ENCODE measurements around the gene CCDC51. TPM values are rescaled to one million over a fixed set of nuclear protein-coding genes. Genes with fewer than 3 reads are reported as not detected.
A peak's percentile ranks its signal among the peaks of the same experiment; 100 is the strongest.

Gene CCDC51
- total RNA-seq, 1 experiment from 2014 or later: 29.3 TPM

DNA sequence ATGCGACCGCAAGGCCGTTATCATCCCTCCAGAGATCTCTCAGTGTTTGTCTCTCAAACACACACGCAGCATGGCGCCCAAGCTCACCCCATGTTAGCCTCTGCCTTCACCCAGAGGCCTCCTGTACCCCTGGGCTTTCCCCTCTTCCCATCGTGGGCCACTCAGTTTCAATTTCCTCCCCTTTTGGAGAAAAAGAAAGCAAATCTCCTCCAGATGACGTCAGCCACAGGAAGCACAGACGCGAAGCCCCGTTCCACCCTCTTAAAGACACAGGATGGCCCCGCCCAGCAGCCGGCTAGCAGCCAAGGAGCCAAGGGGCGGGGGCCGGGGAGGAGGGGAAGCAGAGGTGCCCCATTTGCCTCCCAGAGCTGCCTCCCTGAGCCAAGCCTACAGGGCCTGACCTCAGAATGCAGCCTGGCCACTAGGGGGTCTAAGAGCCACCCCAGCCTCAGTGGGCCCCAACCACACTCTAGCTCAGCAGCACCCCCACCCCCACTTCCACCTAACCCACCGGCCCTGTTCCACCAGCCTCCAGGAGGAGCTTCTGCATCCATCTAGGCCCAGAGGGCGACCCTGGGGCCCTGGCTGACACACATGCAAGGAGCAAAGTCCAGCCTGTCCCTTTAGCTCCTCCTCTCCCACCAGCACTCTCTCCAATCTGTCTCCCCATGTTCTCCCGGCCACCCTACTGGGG is 33.2 kb upstream of the CCDC51 start:
- H3K4me1 ChIP-seq (ENCODE audit: control insufficient read depth in 1 of 2, insufficient read depth in 2 of 2, low read length in 2 of 2): peaks cover 20 to 32% of the 10 kb centered on the region in 2 experiments; a peak in 3 of 4 replicates
- peak overlapping the region; percentile 65 to 91 for H3K4me3 ChIP-seq (replicated peaks in 1 of 2; ENCODE audit: low read depth in 1 of 2, low read length in 2 of 2)
- H3K36me3 ChIP-seq (ENCODE audit: control insufficient read depth in 1 of 2, insufficient read depth in 2 of 2, low read length in 2 of 2): no peaks in the 10 kb centered on the region
- H3K79me2 ChIP-seq (ENCODE audit: insufficient read depth, low read length): peaks cover 39% of the 10 kb centered on the region
- no peaks in the 10 kb centered on the region for H4K20me1 ChIP-seq (ENCODE audit: insufficient read depth)
- peak overlapping the region; percentile 19 for H2AFZ ChIP-seq (ENCODE audit: low read depth, low read length, poor library complexity, severe bottlenecking)
- H3K27ac ChIP-seq (ENCODE audit: low read depth, low read length): peak overlapping the region; percentile 73
- CTCF ChIA-PET: interaction anchor here (0.6 to 2.2 kb wide), 11 partner anchors 8 to 162 kb away, joined by 3 to 7 read pairs (median 4); partner anchors contain the start of genes PFKFB4 and SLC26A6
- peak overlapping the region; percentile 79 for H3K4me2 ChIP-seq (ENCODE audit: low read length)
- no peaks in the 10 kb centered on the region for H3K27me3 ChIP-seq (ENCODE audit: insufficient read depth, low read length)
- RAD21 ChIA-PET (ENCODE audit: low non-redundant PET in 1 of 2, low total read pairs in 2 of 2, uncharacterized antibody in 2 of 2, unreplicated experiment in 2 of 2): interaction anchor here in 1 of 2 experiments (1.0 to 1.1 kb wide), 2 partner anchors 32 to 84 kb away, joined by 3 read pairs; partner anchors contain the start of gene PFKFB4
- peak; percentile 77 for DNase-seq (ENCODE audit: low read depth, low spot score)
- POLR2A ChIA-PET: interaction anchor here (0.9 to 1.8 kb wide), 5 partner anchors 15 to 88 kb away, joined by 3 to 10 read pairs (median 4); partner anchors contain the start of genes ATRIP and PFKFB4
- no peaks in the 10 kb centered on the region for H3K9me3 ChIP-seq (ENCODE audit: control insufficient read depth in 1 of 2, insufficient read depth in 1 of 2, low read depth in 1 of 2, low read length in 2 of 2)
- ATAC-seq: peak; percentile 89
- intact Hi-C loops (cut with micrococcal nuclease): loop anchor here (2.0 kb wide), 2 partner anchors 34 to 76 kb away; no protein-coding TSS in a partner anchor
- TF ChIP-seq ZFX (IDR thresholded peaks at IDR 0.05) (peak; percentile 32; the same call in 1 of the 2 replicates), ZBTB33 (IDR thresholded peaks at IDR 0.05; ENCODE audit: extremely low read depth, insufficient replicate concordance, low read length) (no peak), POLR2AphosphoS5 (IDR thresholded peaks at IDR 0.05; ENCODE audit: low read depth, low read length) (peak; percentile 71), TCF7L2 (IDR thresholded peaks at IDR 0.05; ENCODE audit: borderline replicate concordance, extremely low read depth, insufficient read depth, insufficient read length) (no peak), SP1 (IDR thresholded peaks at IDR 0.05; ENCODE audit: low read depth) (no peak), JUND (IDR thresholded peaks at IDR 0.05) (no peak), SIN3A (IDR thresholded peaks at IDR 0.05; ENCODE audit: low read depth) (no peak), YY1 (IDR thresholded peaks at IDR 0.05; ENCODE audit: extremely low read depth, insufficient replicate concordance, low read depth, low read length) (peak; percentile 43), POLR2A (IDR thresholded peaks at IDR 0.05; ENCODE audit: borderline replicate concordance, extremely low read depth, insufficient read depth, insufficient read length) (peak; percentile 71), CTCF (IDR thresholded peaks at IDR 0.05 in 2 of 3, conservative IDR thresholded peaks at IDR 0.05 in 1 of 3; ENCODE audit: borderline replicate concordance in 1 of 3, insufficient read depth in 1 of 3, low read depth in 2 of 3, low read length in 2 of 3) (peak in 2 of 3 experiments; percentile 32 to 54; a peak in 2 of 6 replicates), EGR1 (IDR thresholded peaks at IDR 0.05; ENCODE audit: low read depth) (no peak), ELF1 (IDR thresholded peaks at IDR 0.05; ENCODE audit: borderline replicate concordance, low read depth) (no peak), FOSL1 (IDR thresholded peaks at IDR 0.05; ENCODE audit: low read depth) (no peak)
- TF ChIP-seq, protein P1, sequence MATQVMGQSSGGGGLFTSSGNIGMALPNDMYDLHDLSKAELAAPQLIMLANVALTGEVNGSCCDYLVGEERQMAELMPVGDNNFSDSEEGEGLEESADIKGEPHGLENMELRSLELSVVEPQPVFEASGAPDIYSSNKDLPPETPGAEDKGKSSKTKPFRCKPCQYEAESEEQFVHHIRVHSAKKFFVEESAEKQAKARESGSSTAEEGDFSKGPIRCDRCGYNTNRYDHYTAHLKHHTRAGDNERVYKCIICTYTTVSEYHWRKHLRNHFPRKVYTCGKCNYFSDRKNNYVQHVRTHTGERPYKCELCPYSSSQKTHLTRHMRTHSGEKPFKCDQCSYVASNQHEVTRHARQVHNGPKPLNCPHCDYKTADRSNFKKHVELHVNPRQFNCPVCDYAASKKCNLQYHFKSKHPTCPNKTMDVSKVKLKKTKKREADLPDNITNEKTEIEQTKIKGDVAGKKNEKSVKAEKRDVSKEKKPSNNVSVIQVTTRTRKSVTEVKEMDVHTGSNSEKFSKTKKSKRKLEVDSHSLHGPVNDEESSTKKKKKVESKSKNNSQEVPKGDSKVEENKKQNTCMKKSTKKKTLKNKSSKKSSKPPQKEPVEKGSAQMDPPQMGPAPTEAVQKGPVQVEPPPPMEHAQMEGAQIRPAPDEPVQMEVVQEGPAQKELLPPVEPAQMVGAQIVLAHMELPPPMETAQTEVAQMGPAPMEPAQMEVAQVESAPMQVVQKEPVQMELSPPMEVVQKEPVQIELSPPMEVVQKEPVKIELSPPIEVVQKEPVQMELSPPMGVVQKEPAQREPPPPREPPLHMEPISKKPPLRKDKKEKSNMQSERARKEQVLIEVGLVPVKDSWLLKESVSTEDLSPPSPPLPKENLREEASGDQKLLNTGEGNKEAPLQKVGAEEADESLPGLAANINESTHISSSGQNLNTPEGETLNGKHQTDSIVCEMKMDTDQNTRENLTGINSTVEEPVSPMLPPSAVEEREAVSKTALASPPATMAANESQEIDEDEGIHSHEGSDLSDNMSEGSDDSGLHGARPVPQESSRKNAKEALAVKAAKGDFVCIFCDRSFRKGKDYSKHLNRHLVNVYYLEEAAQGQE (IDR thresholded peaks at IDR 0.05; ENCODE audit: low read depth): no peak
- BruUV-seq (replicated peaks): no TSS peak
- H3K9ac ChIP-seq (ENCODE audit: low read length): peak overlapping the region; percentile 75
- H3K9me2 ChIP-seq (ENCODE audit: insufficient read depth): no peaks in the 10 kb centered on the region
